GM23338 (cell line): ENCODE measurements around the gene RPS25. TPM values are rescaled to one million over a fixed set of nuclear protein-coding genes. Genes with fewer than 3 reads are reported as not detected.
"Not testable (repeated sequence)": the region's sequence is repeated elsewhere in the genome, so short reads cannot be mapped to it uniquely, and the experiment has no call there.

Experiments
- ATAC-seq: fragments of 200-7000 bp; cut with Tn5 transposase; 3 replicates; pipeline ENCODE4 v1.9.1; 2020
- DNase-seq: peaks from one replicate; pipeline ENCODE4 v3.0.0-alpha.2; 2015; ENCODE audit warnings: low spot score
- H2AFZ ChIP-seq: fragments of 200-600 bp; sonication (generic); 2 replicates; pipeline ENCODE4 v1.8.0; 2016; ENCODE audit warnings: antibody characterized with exemption, mild to moderate bottlenecking, moderate library complexity
- H3F3A ChIP-seq: fragments of 200-600 bp; sonication (generic); replicated peaks from 2 replicates; pipeline ENCODE4 v1.8.0; 2017; ENCODE audit warnings: antibody characterized with exemption, mixed run types, low read depth
- H3K27ac ChIP-seq: fragments of 200-600 bp; sonication (generic); 2 replicates; pipeline ENCODE4 v1.6.1; 2016; ENCODE audit warnings: low read depth
- H3K27me3 ChIP-seq: fragments of 200-600 bp; sonication (generic); 2 replicates; pipeline ENCODE4 v1.8.0; 2016; ENCODE audit warnings: mild to moderate bottlenecking, mixed run types, moderate library complexity; ENCODE audit not compliant: insufficient read depth
- H3K36me3 ChIP-seq: fragments of 200-600 bp; sonication (generic); 2 replicates; pipeline ENCODE4 v1.8.0; 2016; ENCODE audit warnings: mild to moderate bottlenecking; ENCODE audit not compliant: insufficient read depth
- H3K4me1 ChIP-seq: fragments of 200-600 bp; sonication (generic); 2 replicates; pipeline ENCODE4 v1.8.0; 2016; ENCODE audit warnings: mild to moderate bottlenecking, moderate library complexity; ENCODE audit not compliant: insufficient read depth
- H3K4me2 ChIP-seq: fragments of 200-600 bp; sonication (generic); 2 replicates; pipeline ENCODE4 v1.7.1; 2017; ENCODE audit warnings: mixed run types
- H3K4me3 ChIP-seq: fragments of 200-600 bp; sonication (generic); 2 replicates; pipeline ENCODE4 v1.6.1; 2016; ENCODE audit warnings: mixed run types
- H3K79me2 ChIP-seq: fragments of 200-600 bp; sonication (generic); replicated peaks from 2 replicates; pipeline ENCODE4 v1.8.0; 2017; ENCODE audit warnings: mild to moderate bottlenecking; ENCODE audit not compliant: insufficient read depth
- H3K9me2 ChIP-seq: fragments of 200-600 bp; sonication (generic); 2 replicates; pipeline ENCODE4 v1.8.0; 2017; ENCODE audit not compliant: insufficient read depth
- H4K20me1 ChIP-seq: fragments of 200-600 bp; sonication (generic); replicated peaks from 2 replicates; pipeline ENCODE4 v1.8.0; 2017; ENCODE audit warnings: mild to moderate bottlenecking; ENCODE audit not compliant: insufficient read depth
- H3K27ac Mint-ChIP-seq: 2 replicates; pipeline ENCODE4 v1.8.0; 2020; ENCODE audit warnings: inconsistent platforms, mild to moderate bottlenecking, moderate library complexity, mixed read lengths
- H3K27me3 Mint-ChIP-seq: 3 replicates; pipeline ENCODE4 v1.8.0; 2022; ENCODE audit warnings: low read depth, mild to moderate bottlenecking, moderate library complexity, mixed read lengths, inconsistent platforms; ENCODE audit not compliant: insufficient read depth, poor library complexity
- H3K36me3 Mint-ChIP-seq: 3 replicates; pipeline ENCODE4 v1.8.0; 2021; ENCODE audit warnings: low read depth, mild to moderate bottlenecking, inconsistent platforms, moderate library complexity, mixed read lengths
- H3K4me1 Mint-ChIP-seq: 3 replicates; pipeline ENCODE4 v1.8.0; 2020; ENCODE audit warnings: mild to moderate bottlenecking, inconsistent platforms, mixed read lengths
- H3K4me3 Mint-ChIP-seq: 3 replicates; pipeline ENCODE4 v1.8.0; 2021; ENCODE audit warnings: moderate library complexity, mild to moderate bottlenecking, inconsistent platforms, mixed read lengths
- H3K9me3 Mint-ChIP-seq: 3 replicates; pipeline ENCODE4 v1.8.0; 2020; ENCODE audit warnings: moderate library complexity, mild to moderate bottlenecking, inconsistent platforms, mixed read lengths
- CREB1 ChIP-seq: fragments of 250-450 bp; sonication (Bioruptor Pico); IDR thresholded peaks from 2 replicates; pipeline ENCODE4 v1.5.0; 2020; ENCODE audit warnings: low read depth, mild to moderate bottlenecking, moderate library complexity
- ETS1 ChIP-seq: IDR thresholded peaks from 2 replicates; pipeline ENCODE4 v1.6.1; 2016; ENCODE audit warnings: antibody characterized with exemption
- EZH2 ChIP-seq: fragments of 200-600 bp; sonication (generic); IDR thresholded peaks from one replicate; pipeline ENCODE4 v1.8.0; 2017; ENCODE audit warnings: antibody characterized with exemption, mild to moderate bottlenecking, low read depth; ENCODE audit not compliant: unreplicated experiment
- STAT1 ChIP-seq: IDR thresholded peaks from one replicate; pipeline ENCODE4 v1.6.1; 2016; ENCODE audit warnings: antibody characterized with exemption; ENCODE audit not compliant: unreplicated experiment
- ZNF462 ChIP-seq: fragments of 250-450 bp; sonication (Bioruptor Pico); IDR thresholded peaks from 2 replicates; pipeline ENCODE4 v1.5.0; 2020; ENCODE audit warnings: mild to moderate bottlenecking, moderate library complexity
- polyA plus RNA-seq: library from polyadenylated mRNA; unstranded; fragments of >200 nt; fragmentation: Nextera tagmentation; extraction: Ambion mirVana; gene quantifications from 2 replicates; pipeline ENCODE4 v1.2.1, GENCODE V29; 2016
- total RNA-seq: library from RNA; depleted of rRNA; stranded (reverse); fragments of >200 nt; shearing (Covaris generic); gene quantifications from 2 replicates; pipeline ENCODE4 v1.2.3, GENCODE V29; 2014

The RPS25 gene
- total and polyA plus RNA-seq, 2 experiments from 2014 or later: 1,965 to 3,622 TPM

- H4K20me1 ChIP-seq: no peaks in the 10 kb centered on the region
- no peaks in the 10 kb centered on the region for H3K36me3 Mint-ChIP-seq
- H3K4me3 ChIP-seq: no peak overlapping the region
- peak overlapping the region; percentile 43; the same call in 1 of the 2 replicates for H3K27ac Mint-ChIP-seq
- H3K9me2 ChIP-seq: no peaks in the 10 kb centered on the region
- TF ChIP-seq ETS1: no peak
- peaks cover 19% of the 10 kb centered on the region for H3K4me1 ChIP-seq
- H3K27me3 Mint-ChIP-seq: peaks cover 5% of the 10 kb centered on the region
- H3K9me3 Mint-ChIP-seq: no peaks in the 10 kb centered on the region
- H3K4me3 Mint-ChIP-seq: no peak overlapping the region; the same call in 2 of the 3 replicates
- no peak overlapping the region for H3K4me2 ChIP-seq
- H3K27me3 ChIP-seq: no peaks in the 10 kb centered on the region
- no peaks in the 10 kb centered on the region for H3K79me2 ChIP-seq
- no peak for DNase-seq
- H2AFZ ChIP-seq: peak overlapping the region; percentile 28
- H3F3A ChIP-seq: peaks cover 5% of the 10 kb centered on the region; the same call in 1 of the 2 replicates
- peak overlapping the region; percentile 75; the same call in 1 of the 2 replicates for H3K27ac ChIP-seq
- H3K36me3 ChIP-seq: no peaks in the 10 kb centered on the region
- no peak for ATAC-seq
- peaks cover 12% of the 10 kb centered on the region for H3K4me1 Mint-ChIP-seq
Measured at GRCh38 chr11:119038884-119039283, 20.7 kb upstream of the RPS25 start.

GRCh38 chr11:119034813-119035212, 16.7 kb upstream of the RPS25 start:
- H3K36me3 ChIP-seq: no peaks in the 10 kb centered on the region
- Mint-ChIP-seq H3K27me3 (peaks cover 9% of the 10 kb centered on the region), H3K9me3 (no peaks in the 10 kb centered on the region), H3K27ac (no peak overlapping the region), H3K36me3 (no peaks in the 10 kb centered on the region; the same call in 2 of the 3 replicates), H3K4me1 (peaks cover 12% of the 10 kb centered on the region), H3K4me3 (no peak overlapping the region)
- H3K27me3 ChIP-seq: no peaks in the 10 kb centered on the region
- peaks cover 14% of the 10 kb centered on the region for H3K4me1 ChIP-seq
- H3K27ac ChIP-seq: no peak overlapping the region
- ATAC-seq: no peak
- H3K9me2 ChIP-seq: no peaks in the 10 kb centered on the region
- H3F3A ChIP-seq: peaks cover 14% of the 10 kb centered on the region; the same call in 1 of the 2 replicates
- no peak for DNase-seq
- H2AFZ ChIP-seq: no peak overlapping the region
- TF ChIP-seq CREB1: no peak
- TF ChIP-seq EZH2: no peak
- no peaks in the 10 kb centered on the region for H4K20me1 ChIP-seq
- H3K4me3 ChIP-seq: no peak overlapping the region
- no peak overlapping the region for H3K4me2 ChIP-seq
- no peaks in the 10 kb centered on the region; the same call in 1 of the 2 replicates for H3K79me2 ChIP-seq

GRCh38 chr11:119033421-119033820, 15.3 kb upstream of the RPS25 start:
- not testable (repeated sequence) for H3K4me3 ChIP-seq, DNase-seq, H3K4me3 Mint-ChIP-seq, H3K36me3 Mint-ChIP-seq, H3K27ac Mint-ChIP-seq, H3K79me2 ChIP-seq, H3K9me3 Mint-ChIP-seq, H3K27ac ChIP-seq, H3K4me2 ChIP-seq, H3K36me3 ChIP-seq, ATAC-seq, H2AFZ ChIP-seq, H4K20me1 ChIP-seq, H3K9me2 ChIP-seq, H3K27me3 ChIP-seq
- Histone ChIP-seq H3K4me1 (peaks cover 14% of the 10 kb centered on the region), H3F3A (peaks cover 12% of the 10 kb centered on the region; the same call in 1 of the 2 replicates)
- peaks cover 19% of the 10 kb centered on the region for H3K27me3 Mint-ChIP-seq
- H3K4me1 Mint-ChIP-seq: peaks cover 16% of the 10 kb centered on the region

- Mint-ChIP-seq H3K36me3 (peaks cover 23% of the 10 kb centered on the region), H3K4me1 (peaks cover 27% of the 10 kb centered on the region), H3K27me3 (peaks cover 25% of the 10 kb centered on the region), H3K27ac (no peak overlapping the region), H3K4me3 (no peak overlapping the region; the same call in 2 of the 3 replicates), H3K9me3 (no peaks in the 10 kb centered on the region; the same call in 2 of the 3 replicates)
- Histone ChIP-seq H3F3A (peaks cover 12% of the 10 kb centered on the region; the same call in 1 of the 2 replicates), H3K79me2 (peaks cover 8% of the 10 kb centered on the region), H3K36me3 (no peaks in the 10 kb centered on the region; the same call in 1 of the 2 replicates), H3K9me2 (no peaks in the 10 kb centered on the region), H4K20me1 (no peaks in the 10 kb centered on the region), H3K4me1 (peaks cover 14% of the 10 kb centered on the region), H3K4me2 (no peak overlapping the region), H2AFZ (peak overlapping the region; percentile 52; the same call in 1 of the 2 replicates), H3K27ac (no peak overlapping the region), H3K4me3 (no peak overlapping the region), H3K27me3 (no peaks in the 10 kb centered on the region)
- ATAC-seq: no peak
- no peak for DNase-seq
- TF ChIP-seq STAT1 (no peak), ZNF462 (CRISPR knock-in tag) (no peak)
Measured at GRCh38 chr11:119031912-119032280, 13.8 kb upstream of the RPS25 start.
